GM10248 (cell line): ENCODE results near the gene SYNE1.
"Not testable (repeated sequence)": the region's sequence is repeated elsewhere in the genome, so short reads cannot be mapped to it uniquely, and the experiment has no call there.

Source experiments
- CTCF ChIA-PET: fragments of 300-600 bp; sonication (Branson Sonifier 250); formaldehyde crosslinking; extraction: SDS; loops from one replicate; lab custom pipeline; 2021; ENCODE audit warnings: antibody characterized with exemption; lab: Yijun Ruan, JAX
- POLR2A ChIA-PET: fragments of 350-650 bp; sonication (Branson Sonifier 250); formaldehyde crosslinking; extraction: SDS; loops from one replicate; lab custom pipeline; 2020; ENCODE audit warnings: antibody characterized with exemption; lab: Yijun Ruan, JAX
- DNase-seq: peaks from one replicate; pipeline ENCODE4 v3.0.0; 2012; ENCODE audit errors: extremely low spot score
- CTCF ChIP-seq: IDR thresholded peaks from 2 replicates; pipeline ENCODE4 v1.5.1; 2012; ENCODE audit warnings: mild to moderate bottlenecking, low read depth; ENCODE audit errors: extremely low read depth, missing control alignments, control extremely low read depth

Gene SYNE1

GRCh38 chr6:152534541-152534940 is 102.6 kb downstream of the SYNE1 start:
- ChIA-PET POLR2A (no interaction called here), CTCF (no interaction called here)
- TF ChIP-seq CTCF, result no peak
- DNase-seq, result no peak

- ChIA-PET POLR2A (no interaction called here), CTCF (no interaction called here)
- no peak for DNase-seq
- no peak for TF ChIP-seq CTCF
Observed at GRCh38 chr6:152532556-152533422, 104.4 kb downstream of the SYNE1 start.

GRCh38 chr6:152531659-152532058 is 105.5 kb downstream of the SYNE1 start:
- ChIA-PET POLR2A (no interaction called here), CTCF (no interaction called here)
- no peak for DNase-seq
- TF ChIP-seq CTCF, result no peak

- POLR2A ChIA-PET, result no interaction called here
- CTCF ChIA-PET, result no interaction called here
- no peak for DNase-seq
- no peak for TF ChIP-seq CTCF
Observed at GRCh38 chr6:152529369-152529768, 107.8 kb downstream of the SYNE1 start.

- POLR2A ChIA-PET, DNase-seq: not testable (repeated sequence)
- CTCF ChIA-PET, result interaction anchor here (0.6 kb wide), 1 partner anchor 16 kb away, joined by 3 read pairs; no protein-coding TSS in a partner anchor
Observed at GRCh38 chr6:152514120-152514519, 123.0 kb downstream of the SYNE1 start.

GRCh38 chr6:152509916-152510315 is 127.2 kb downstream of the SYNE1 start:
- POLR2A ChIA-PET, result no interaction called here
- CTCF ChIA-PET, result interaction anchor here (1.5 to 2.0 kb wide), 3 partner anchors 15 to 42 kb away, joined by 3 to 7 read pairs (median 5); no protein-coding TSS in a partner anchor
- no peak for DNase-seq
- no peak for TF ChIP-seq CTCF

- POLR2A ChIA-PET, result no interaction called here
- CTCF ChIA-PET, result interaction anchor here (1.7 to 2.0 kb wide), 2 partner anchors 11 to 16 kb away, joined by 4 to 7 read pairs; no protein-coding TSS in a partner anchor
- TF ChIP-seq CTCF, result no peak
- DNase-seq, result no peak
Observed at GRCh38 chr6:152508477-152508876, 128.7 kb downstream of the SYNE1 start.
